Naive B cell (primary cell): ENCODE data around the gene GRIP1. TPM values are rescaled to one million over a fixed set of nuclear protein-coding genes. Genes with fewer than 3 reads are reported as not detected.

Experiments
- ATAC-seq, 2 donors: fragments of 150-1000 bp; cut with Tn5 transposase; 2 replicates each; pipeline ENCODE4 v1.10.0; 2021; ENCODE audit warnings: low read depth in 2 of 2, mild to moderate bottlenecking in 2 of 2, moderate library complexity in 2 of 2
- DNase-seq: peaks from one replicate; pipeline ENCODE4 v3.0.0; 2022
- H3K27ac Mint-ChIP-seq, 6 donors: one replicate each; pipeline ENCODE4 v1.8.0; 2020 to 2022; ENCODE audit warnings: mild to moderate bottlenecking in 6 of 6, mixed read lengths in 6 of 6, moderate library complexity in 5 of 6, inconsistent platforms in 2 of 6
- H3K27me3 Mint-ChIP-seq, 3 donors: one replicate each; pipeline ENCODE4 v1.8.0; 2021 to 2022; ENCODE audit warnings: mixed read lengths in 3 of 3, mild to moderate bottlenecking in 1 of 3
- H3K36me3 Mint-ChIP-seq, 2 donors: one replicate each; pipeline ENCODE4 v1.8.0; 2020 to 2022; ENCODE audit warnings: mixed read lengths in 2 of 2, inconsistent platforms in 1 of 2, mild to moderate bottlenecking in 1 of 2
- H3K4me1 Mint-ChIP-seq, 3 donors: one replicate each; pipeline ENCODE4 v1.8.0; 2020 to 2022; ENCODE audit warnings: mixed read lengths in 3 of 3, inconsistent platforms in 1 of 3, mild to moderate bottlenecking in 1 of 3, moderate library complexity in 1 of 3
- H3K4me3 Mint-ChIP-seq, 8 donors: one replicate each; pipeline ENCODE4 v1.8.0; 2020 to 2022; ENCODE audit warnings: mild to moderate bottlenecking in 8 of 8, mixed read lengths in 8 of 8, moderate library complexity in 8 of 8, inconsistent platforms in 2 of 8
- H3K9me3 Mint-ChIP-seq, 7 donors: one replicate each; pipeline ENCODE4 v1.8.0; 2020 to 2022; ENCODE audit warnings: mixed read lengths in 7 of 7, mild to moderate bottlenecking in 5 of 7, inconsistent platforms in 2 of 7, moderate library complexity in 1 of 7
- polyA plus RNA-seq, 6 donors: library from polyadenylated mRNA; unstranded; fragments of 300-500 nt; fragmentation: Illumina TruSeq; gene quantifications; one replicate each; pipeline ENCODE4 v1.2.3, GENCODE V29; 2021; ENCODE audit warnings: low read depth in 6 of 6

GRIP1 gene
- polyA plus RNA-seq, 6 donors from 2014 or later: 0.25 to 0.45 (median 0.44) TPM; not detected in 2

GRCh38 chr12:66683822-66684221 lies 4.9 kb upstream of the GRIP1 start:
- DNase-seq (no peak), ATAC-seq (no peak)
- no peaks in the 10 kb centered on the region for H3K9me3 Mint-ChIP-seq
- no peak overlapping the region for H3K4me3 Mint-ChIP-seq
- peaks cover 11 to 16% (median 15%) of the 10 kb centered on the region in 3 donors for H3K4me1 Mint-ChIP-seq
- no peaks in the 10 kb centered on the region for H3K36me3 Mint-ChIP-seq
- no peak overlapping the region for H3K27ac Mint-ChIP-seq
- peaks cover 0 to 13% (median 4%) of the 10 kb centered on the region in 3 donors for H3K27me3 Mint-ChIP-seq

- Mint-ChIP-seq H3K9me3 (no peaks in the 10 kb centered on the region), H3K4me1 (peaks cover 11 to 16% (median 14%) of the 10 kb centered on the region in 3 donors), H3K27me3 (peaks cover 0 to 13% (median 4%) of the 10 kb centered on the region in 3 donors), H3K36me3 (no peaks in the 10 kb centered on the region), H3K27ac (no peak overlapping the region), H3K4me3 (no peak overlapping the region)
- DNase-seq: no peak
- ATAC-seq: no peak
These were observed 4.2 kb upstream of the GRIP1 start for GRCh38 chr12:66683073-66683472.

GRCh38 chr12:66679461-66680084 lies 697 bp upstream of the GRIP1 start:
- Mint-ChIP-seq H3K36me3 (no peaks in the 10 kb centered on the region), H3K27me3 (peaks cover 0 to 18% (median 0%) of the 10 kb centered on the region in 3 donors), H3K4me1 (peaks cover 9 to 25% (median 15%) of the 10 kb centered on the region in 3 donors), H3K4me3 (no peak overlapping the region), H3K27ac (no peak overlapping the region), H3K9me3 (peaks cover 0 to 1% (median 0%) of the 10 kb centered on the region in 7 donors)
- no peak for ATAC-seq
- no peak for DNase-seq

GRCh38 chr12:66676241-66676640 lies 2.6 kb downstream of the GRIP1 start:
- no peak overlapping the region for H3K27ac Mint-ChIP-seq
- peaks cover 0 to 17% (median 0%) of the 10 kb centered on the region in 3 donors for H3K27me3 Mint-ChIP-seq
- peaks cover 9 to 19% (median 16%) of the 10 kb centered on the region in 3 donors for H3K4me1 Mint-ChIP-seq
- peaks cover 0 to 1% (median 0%) of the 10 kb centered on the region in 7 donors for H3K9me3 Mint-ChIP-seq
- no peaks in the 10 kb centered on the region for H3K36me3 Mint-ChIP-seq
- H3K4me3 Mint-ChIP-seq: no peak overlapping the region
- DNase-seq: no peak
- ATAC-seq: no peak

- ATAC-seq: no peak
- no peaks in the 10 kb centered on the region for H3K36me3 Mint-ChIP-seq
- H3K27me3 Mint-ChIP-seq: peaks cover 0 to 12% (median 0%) of the 10 kb centered on the region in 3 donors
These were observed 4.3 kb downstream of the GRIP1 start for GRCh38 chr12:66674495-66675122.

GRCh38 chr12:66669541-66669940 lies 9.3 kb downstream of the GRIP1 start:
- Mint-ChIP-seq H3K9me3 (no peaks in the 10 kb centered on the region), H3K36me3 (peaks cover 0 to 4% of the 10 kb centered on the region in 2 donors), H3K27me3 (peaks cover 0 to under 1% (median 0%) of the 10 kb centered on the region in 3 donors), H3K27ac (no peak overlapping the region), H3K4me1 (peaks cover 12 to 18% (median 16%) of the 10 kb centered on the region in 3 donors), H3K4me3 (no peak overlapping the region)
- ATAC-seq: no peak
- no peak for DNase-seq

More at GRCh38 chr12:66674495-66675122, 4.3 kb downstream of the GRIP1 start:
- no peak overlapping the region for H3K4me3 Mint-ChIP-seq
- H3K27ac Mint-ChIP-seq: peak overlapping the region in 2 of 6 donors; percentile 36 to 70
- peaks cover 0 to 1% (median 0%) of the 10 kb centered on the region in 7 donors for H3K9me3 Mint-ChIP-seq
- no peak for DNase-seq
- peaks cover 9 to 19% (median 16%) of the 10 kb centered on the region in 3 donors for H3K4me1 Mint-ChIP-seq

- Mint-ChIP-seq H3K27me3 (no peaks in the 10 kb centered on the region), H3K27ac (no peak overlapping the region), H3K9me3 (no peaks in the 10 kb centered on the region), H3K4me1 (peaks cover 5 to 18% (median 17%) of the 10 kb centered on the region in 3 donors), H3K36me3 (peaks cover 0 to 4% of the 10 kb centered on the region in 2 donors), H3K4me3 (no peak overlapping the region)
- no peak for ATAC-seq
- no peak for DNase-seq
These were observed 10.6 kb downstream of the GRIP1 start for GRCh38 chr12:66668311-66668710.

GRCh38 chr12:66667906-66668305 lies 11.0 kb downstream of the GRIP1 start:
- H3K36me3 Mint-ChIP-seq: peaks cover 0 to 4% of the 10 kb centered on the region in 2 donors
- H3K27me3 Mint-ChIP-seq: no peaks in the 10 kb centered on the region
- no peak overlapping the region for H3K27ac Mint-ChIP-seq
- H3K4me3 Mint-ChIP-seq: no peak overlapping the region
- H3K4me1 Mint-ChIP-seq: peaks cover 5 to 21% (median 19%) of the 10 kb centered on the region in 3 donors
- H3K9me3 Mint-ChIP-seq: no peaks in the 10 kb centered on the region
- ATAC-seq (no peak), DNase-seq (no peak)

- ATAC-seq: no peak
- Mint-ChIP-seq H3K4me1 (peaks cover 16 to 36% (median 34%) of the 10 kb centered on the region in 3 donors), H3K4me3 (peak overlapping the region in 1 of 8 donors; percentile 16)
These were observed 12.4 kb downstream of the GRIP1 start for GRCh38 chr12:66666481-66666880.

GRCh38 chr12:66665435-66665985 lies 13.4 kb downstream of the GRIP1 start:
- Mint-ChIP-seq H3K9me3 (no peaks in the 10 kb centered on the region), H3K36me3 (peaks cover 0 to 4% of the 10 kb centered on the region in 2 donors), H3K4me3 (no peak overlapping the region), H3K4me1 (peaks cover 21 to 41% (median 37%) of the 10 kb centered on the region in 3 donors), H3K27ac (no peak overlapping the region), H3K27me3 (no peaks in the 10 kb centered on the region)
- DNase-seq: no peak
- ATAC-seq: no peak

More at GRCh38 chr12:66666481-66666880, 12.4 kb downstream of the GRIP1 start:
- Mint-ChIP-seq H3K9me3 (no peaks in the 10 kb centered on the region), H3K27ac (peak overlapping the region in 1 of 6 donors; percentile 25), H3K27me3 (no peaks in the 10 kb centered on the region), H3K36me3 (peaks cover 0 to 4% of the 10 kb centered on the region in 2 donors)
- no peak for DNase-seq

- DNase-seq (no peak), ATAC-seq (no peak)
- Mint-ChIP-seq H3K36me3 (peaks cover 0 to 4% of the 10 kb centered on the region in 2 donors), H3K4me3 (peak overlapping the region in 1 of 8 donors; percentile 40), H3K4me1 (peaks cover 22 to 42% (median 37%) of the 10 kb centered on the region in 3 donors), H3K27me3 (no peaks in the 10 kb centered on the region), H3K9me3 (no peaks in the 10 kb centered on the region), H3K27ac (no peak overlapping the region)
These were observed 14.8 kb downstream of the GRIP1 start for GRCh38 chr12:66664076-66664475.

- H3K9me3 Mint-ChIP-seq: no peaks in the 10 kb centered on the region
- H3K36me3 Mint-ChIP-seq: peaks cover 0 to 4% of the 10 kb centered on the region in 2 donors
- H3K4me3 Mint-ChIP-seq: peak overlapping the region in 1 of 8 donors; percentile 40
- peaks cover 25 to 45% (median 37%) of the 10 kb centered on the region in 3 donors for H3K4me1 Mint-ChIP-seq
- H3K27me3 Mint-ChIP-seq: no peaks in the 10 kb centered on the region
- no peak overlapping the region for H3K27ac Mint-ChIP-seq
- no peak for ATAC-seq
- no peak for DNase-seq
These were observed 15.3 kb downstream of the GRIP1 start for GRCh38 chr12:66663611-66664010.

- Mint-ChIP-seq H3K27ac (peak overlapping the region in 3 of 6 donors; percentile 0 to 61 (median 5)), H3K4me3 (peak overlapping the region in 3 of 8 donors; percentile 1 to 75 (median 37))
- no peak for ATAC-seq
These were observed 16.1 kb downstream of the GRIP1 start for GRCh38 chr12:66662729-66663128.

More at GRCh38 chr12:66662729-66663128, 16.1 kb downstream of the GRIP1 start:
- no peak for DNase-seq
- H3K27me3 Mint-ChIP-seq: no peaks in the 10 kb centered on the region
- peaks cover 0 to under 1% of the 10 kb centered on the region in 2 donors for H3K36me3 Mint-ChIP-seq
- no peaks in the 10 kb centered on the region for H3K9me3 Mint-ChIP-seq
- H3K4me1 Mint-ChIP-seq: peaks cover 25 to 45% (median 37%) of the 10 kb centered on the region in 3 donors
